NB4 (cell line): ENCODE measurements around the gene TSPAN6.

Source experiments
- DNase-seq: peaks from one replicate; pipeline ENCODE4 v3.0.0; 2010; ENCODE audit warnings: low read depth
- H3K4me3 ChIP-seq: one replicate; pipeline ENCODE4 v1.5.1; 2011; ENCODE audit warnings: mild to moderate bottlenecking, low read depth, low read length, moderate library complexity
- CTCF ChIP-seq: IDR thresholded peaks from one replicate; pipeline ENCODE4 v1.5.1; 2012; ENCODE audit warnings: low read depth, low read length
- MAX ChIP-seq: IDR thresholded peaks from 2 replicates; pipeline ENCODE4 v1.6.1; 2011; ENCODE audit warnings: low read depth, low read length
- MYC ChIP-seq: IDR thresholded peaks from 2 replicates; pipeline ENCODE4 v1.6.1; 2011; ENCODE audit warnings: low read depth, low read length
- POLR2A ChIP-seq: IDR thresholded peaks from 2 replicates; pipeline ENCODE4 v1.6.1; 2011; ENCODE audit warnings: mild to moderate bottlenecking; ENCODE audit not compliant: insufficient read length; ENCODE audit errors: extremely low read depth

The TSPAN6 gene

GRCh38 chrX:100625985-100626491 lies 10.6 kb downstream of the TSPAN6 start:
- no peak overlapping the region for H3K4me3 ChIP-seq
- DNase-seq, result peak; percentile 48
- TF ChIP-seq CTCF, result no peak

- no peak overlapping the region for H3K4me3 ChIP-seq
- no peak for DNase-seq
- no peak for TF ChIP-seq POLR2A
- TF ChIP-seq MAX, result no peak
- TF ChIP-seq CTCF, result no peak
- TF ChIP-seq MYC, result no peak
These were observed 13.6 kb downstream of the TSPAN6 start for GRCh38 chrX:100623001-100623400.

GRCh38 chrX:100615005-100615404 lies 21.6 kb downstream of the TSPAN6 start:
- H3K4me3 ChIP-seq, result no peak overlapping the region
- peak; percentile 3 for DNase-seq

GRCh38 chrX:100611951-100612350 lies 24.7 kb downstream of the TSPAN6 start:
- TF ChIP-seq MAX, result no peak
- no peak for TF ChIP-seq MYC
- TF ChIP-seq CTCF, result no peak
- no peak for TF ChIP-seq POLR2A
- H3K4me3 ChIP-seq, result no peak overlapping the region
- no peak for DNase-seq

More at GRCh38 chrX:100615005-100615404, 21.6 kb downstream of the TSPAN6 start:
- TF ChIP-seq MYC (no peak), CTCF (peak; percentile 30)

- TF ChIP-seq MYC (no peak), POLR2A (no peak), CTCF (no peak), MAX (no peak)
- no peak overlapping the region for H3K4me3 ChIP-seq
- no peak for DNase-seq
These were observed 27.0 kb downstream of the TSPAN6 start for GRCh38 chrX:100609591-100609990.

GRCh38 chrX:100606753-100607152 lies 29.9 kb downstream of the TSPAN6 start:
- no peak for TF ChIP-seq MYC
- TF ChIP-seq POLR2A, result no peak
- no peak for TF ChIP-seq MAX
- TF ChIP-seq CTCF, result no peak
- no peak overlapping the region for H3K4me3 ChIP-seq
- peak; percentile 33 for DNase-seq
